Prostate gland (tissue), 1 donor: ENCODE data around the gene MPC1L.

ENCODE experiments used
- POLR2A ChIP-seq: fragments of 450-650 bp; IDR thresholded peaks from one replicate; pipeline ENCODE4 v1.6.1; 2016; ENCODE audit warnings: antibody characterized with exemption, mild to moderate bottlenecking
- POLR2AphosphoS5 ChIP-seq: sonication (generic); formaldehyde crosslinking; IDR thresholded peaks from one replicate; pipeline ENCODE4 v1.6.1; 2017; ENCODE audit warnings: antibody characterized with exemption

DNA sequence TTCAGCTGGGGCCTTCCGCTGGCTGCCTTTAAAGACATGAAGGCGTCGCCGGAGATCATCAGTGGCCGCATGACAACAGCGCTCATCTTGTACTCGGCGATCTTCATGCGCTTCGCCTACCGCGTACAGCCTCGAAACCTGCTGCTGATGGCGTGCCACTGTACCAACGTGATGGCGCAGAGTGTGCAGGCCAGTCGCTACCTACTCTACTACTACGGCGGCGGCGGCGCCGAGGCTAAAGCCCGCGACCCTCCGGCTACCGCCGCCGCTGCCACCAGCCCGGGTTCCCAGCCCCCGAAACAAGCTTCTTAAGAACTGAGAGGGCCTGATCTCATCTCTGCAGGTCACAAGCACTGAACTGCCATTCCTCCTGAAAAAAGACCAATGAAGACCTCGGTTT, 437 bp downstream of the MPC1L start:
- TF ChIP-seq POLR2AphosphoS5 = no peak
- TF ChIP-seq POLR2A = no peak
